ENCODE measurements around the gene SYNPR.

The SYNPR gene

GRCh38 chr3:63385629-63386028 is 107.5 kb downstream of the SYNPR start:
- no peak for TF ChIP-seq CTCF (IDR thresholded peaks at IDR 0.05; ENCODE audit: control insufficient read depth, insufficient read depth, low read depth, low read length, missing control alignments)
- no peak overlapping the region for H3K4me3 ChIP-seq (ENCODE audit: control insufficient read depth, low read depth, low read length)
- no peak for DNase-seq (ENCODE audit: low read depth)

- no peak for TF ChIP-seq CTCF (IDR thresholded peaks at IDR 0.05; ENCODE audit: control insufficient read depth, insufficient read depth, low read depth, low read length, missing control alignments)
- DNase-seq (ENCODE audit: low read depth): no peak
- no peak overlapping the region for H3K4me3 ChIP-seq (ENCODE audit: control insufficient read depth, low read depth, low read length)
These were observed 108.5 kb downstream of the SYNPR start for GRCh38 chr3:63386568-63386967.

- H3K4me3 ChIP-seq (ENCODE audit: control insufficient read depth, low read depth, low read length): no peak overlapping the region
- no peak for TF ChIP-seq CTCF (IDR thresholded peaks at IDR 0.05; ENCODE audit: control insufficient read depth, insufficient read depth, low read depth, low read length, missing control alignments)
- no peak for DNase-seq (ENCODE audit: low read depth)
These were observed 109.5 kb downstream of the SYNPR start for GRCh38 chr3:63387568-63387967.

DNA sequence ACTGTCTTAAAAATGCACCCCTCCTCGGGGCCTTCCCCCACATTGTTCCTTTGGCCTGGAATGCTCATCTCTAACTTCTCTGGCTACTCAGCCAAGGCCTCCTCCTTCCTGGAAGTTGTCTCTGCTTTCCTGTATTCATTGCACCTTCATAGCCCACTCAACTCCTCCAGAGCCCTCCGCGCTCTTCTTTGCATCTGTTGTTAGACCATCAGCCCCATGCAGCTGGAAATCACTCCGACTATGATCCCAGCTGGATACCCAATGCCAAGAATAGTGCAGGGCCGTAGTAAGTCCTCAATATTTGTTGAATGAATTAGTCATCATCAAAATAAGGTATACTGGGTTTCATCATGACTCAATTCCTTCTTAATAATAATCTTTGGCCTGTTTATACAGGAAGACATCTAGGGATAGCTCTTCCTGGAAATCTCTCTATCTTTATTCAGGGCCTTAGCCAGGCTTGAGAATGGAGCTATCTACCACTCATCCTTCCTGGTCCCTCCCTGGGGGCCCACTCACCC is 112.7 kb downstream of the SYNPR start:
- DNase-seq (ENCODE audit: low read depth): no peak
- H3K4me3 ChIP-seq (ENCODE audit: control insufficient read depth, low read depth, low read length): no peak overlapping the region
- no peak for TF ChIP-seq CTCF (IDR thresholded peaks at IDR 0.05; ENCODE audit: control insufficient read depth, insufficient read depth, low read depth, low read length, missing control alignments)

- DNase-seq (ENCODE audit: low read depth): no peak
- no peak overlapping the region for H3K4me3 ChIP-seq (ENCODE audit: control insufficient read depth, low read depth, low read length)
- TF ChIP-seq CTCF (IDR thresholded peaks at IDR 0.05; ENCODE audit: control insufficient read depth, insufficient read depth, low read depth, low read length, missing control alignments): no peak
These were observed 117.9 kb downstream of the SYNPR start for GRCh38 chr3:63395960-63396359.

DNA sequence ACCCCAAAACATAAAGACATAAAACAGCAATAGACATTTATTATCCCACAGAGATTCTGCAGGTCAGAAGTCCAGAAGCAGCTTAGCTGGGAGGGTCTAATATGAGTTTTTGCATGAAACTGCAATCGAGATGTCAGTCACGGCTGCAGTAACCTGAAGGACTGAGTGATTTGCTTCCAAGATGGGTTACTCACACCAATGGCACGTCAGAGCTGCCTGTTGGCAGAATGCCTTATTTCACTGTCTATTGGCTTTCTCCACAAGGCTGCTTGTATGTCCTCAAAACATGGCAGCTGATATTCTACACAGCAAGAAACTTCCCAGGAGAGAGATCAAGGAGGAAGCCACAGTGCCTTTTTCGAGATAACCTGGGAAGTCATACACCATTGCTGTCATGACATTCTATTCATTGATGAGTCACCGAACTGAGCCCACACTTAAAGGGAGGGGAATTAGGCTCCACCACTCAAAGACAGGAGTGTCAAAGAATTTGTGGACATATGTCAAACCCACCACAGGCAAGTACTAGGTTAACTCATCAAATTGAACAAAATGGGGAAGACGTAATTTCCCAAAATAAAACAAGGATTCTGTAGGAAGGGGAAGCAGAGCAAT is 122.2 kb downstream of the SYNPR start:
- no peak for DNase-seq (ENCODE audit: low read depth)
- no peak for TF ChIP-seq CTCF (IDR thresholded peaks at IDR 0.05; ENCODE audit: control insufficient read depth, insufficient read depth, low read depth, low read length, missing control alignments)
- H3K4me3 ChIP-seq (ENCODE audit: control insufficient read depth, low read depth, low read length): no peak overlapping the region
